Esophagus mucosa (tissue), 1 donor: ENCODE measurements around the gene TMOD1. TPM values are rescaled to one million over a fixed set of nuclear protein-coding genes. Genes with fewer than 3 reads are reported as not detected.
"Not testable (repeated sequence)": the region's sequence is repeated elsewhere in the genome, so short reads cannot be mapped to it uniquely, and the experiment has no call there.

Experiments used
- ATAC-seq: fragments of 200-7000 bp; cut with Tn5 transposase; one replicate; pipeline ENCODE4 v1.9.1; 2020
- total RNA-seq: library from RNA; stranded (reverse); gene quantifications from one replicate; pipeline ENCODE4 v1.2.4, GENCODE V29; 2023
- donor health status: DM: yes; HTN: yes; CAD: no.

TMOD1 gene
- 0.60 TPM for total RNA-seq

DNA sequence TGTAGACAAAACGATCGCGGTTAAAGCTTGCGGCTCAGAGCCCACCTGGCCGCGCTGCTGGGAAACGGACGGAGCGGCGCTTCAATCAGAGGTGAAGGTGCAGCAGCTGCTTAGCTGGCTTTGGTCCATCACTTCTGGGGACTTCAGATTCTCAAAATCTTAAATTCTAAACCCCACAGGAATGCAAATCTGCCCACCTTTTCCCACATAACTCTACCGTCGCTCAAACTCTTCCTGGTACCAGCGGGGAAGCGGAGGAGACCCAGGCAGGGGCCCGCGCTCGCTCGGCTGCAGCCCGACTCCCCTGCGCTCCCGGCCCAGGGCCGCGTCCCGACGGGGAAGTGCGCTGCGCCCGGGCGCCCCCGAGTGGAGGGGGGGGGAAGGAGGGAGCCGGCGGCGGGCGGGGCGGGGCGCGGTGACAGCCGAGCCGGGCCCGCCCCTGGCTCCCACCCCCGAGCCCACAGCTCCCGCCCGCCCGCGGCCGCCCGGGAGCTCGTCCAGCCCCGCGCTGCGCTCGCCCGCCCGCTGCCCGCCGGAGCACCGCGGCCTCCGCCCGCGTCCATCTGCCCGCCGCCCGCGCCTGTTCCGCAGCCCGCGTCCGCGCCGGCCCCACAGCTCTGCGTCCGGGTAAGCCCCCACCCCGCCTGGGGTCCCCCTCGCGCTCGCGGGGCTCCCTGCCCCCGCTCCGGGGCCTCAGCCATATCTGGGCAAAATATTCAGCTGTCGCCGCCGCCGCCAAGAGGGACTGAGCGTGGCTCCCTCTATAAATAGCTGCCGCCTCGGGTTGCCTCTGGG is at the start of gene TMOD1:
Gene TMOD1, plus strand, starts transcription at position 490 of the 795 bp plus-strand sequence. CDS start 22,523 bp downstream, outside the sequence.
- peak; percentile 72 for ATAC-seq

DNA sequence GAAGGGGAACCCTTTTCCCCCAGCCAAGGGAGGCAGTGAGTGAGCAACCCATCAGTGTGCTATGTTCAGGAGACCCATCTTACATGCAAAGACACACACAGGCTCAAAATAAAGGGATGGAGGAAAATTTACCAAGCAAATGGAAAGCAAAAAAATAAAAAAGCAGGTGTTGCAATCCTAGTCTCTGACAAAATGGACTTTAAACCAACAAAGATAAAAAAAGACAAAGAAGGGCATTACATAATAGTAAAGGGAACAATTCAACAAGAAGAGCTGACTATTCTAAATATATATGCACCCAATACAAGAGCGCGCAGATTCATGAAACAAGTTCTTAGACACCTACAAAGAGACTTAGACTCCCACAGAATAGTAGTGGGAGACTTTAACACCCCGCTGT is 47.9 kb upstream of the TMOD1 start:
- not testable (repeated sequence) for ATAC-seq

DNA sequence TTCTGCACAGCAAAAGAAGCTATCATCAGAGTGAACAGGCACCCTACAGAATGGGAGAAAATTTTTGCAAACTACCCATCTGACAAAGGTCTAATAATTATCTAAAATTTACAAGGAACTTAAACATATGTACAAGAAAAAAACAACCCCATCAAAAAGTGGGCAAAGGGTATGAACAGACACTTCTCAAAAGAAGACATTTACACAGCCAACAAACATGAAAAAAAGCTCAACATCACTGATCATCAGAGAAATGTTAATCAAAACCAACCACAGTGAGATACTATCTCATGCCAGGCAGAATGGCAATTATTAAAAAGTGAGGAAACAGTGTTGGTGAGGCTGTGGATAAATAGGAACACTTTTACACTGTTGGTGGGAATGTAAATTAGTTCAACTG is 44.6 kb upstream of the TMOD1 start:
- not testable (repeated sequence) for ATAC-seq

DNA sequence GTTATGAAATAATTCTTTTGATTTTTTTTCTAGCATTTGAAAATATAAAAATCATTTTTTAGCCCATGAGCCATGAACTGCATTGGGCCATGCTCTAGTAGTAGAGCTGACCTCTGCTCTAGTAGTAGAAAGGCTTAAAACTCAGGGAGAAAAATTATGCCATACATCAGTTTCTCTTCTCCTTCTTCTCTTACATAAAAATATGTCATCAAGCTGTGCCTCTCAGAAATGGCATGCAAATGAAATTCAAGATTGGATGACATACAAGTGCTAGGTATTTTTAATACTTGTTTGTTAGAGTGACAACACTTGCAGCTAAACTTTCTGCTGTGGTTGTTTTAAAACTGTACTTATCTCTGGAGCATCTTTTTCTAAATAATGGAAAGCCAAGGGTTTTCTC is 42.1 kb upstream of the TMOD1 start:
- no peak for ATAC-seq

DNA sequence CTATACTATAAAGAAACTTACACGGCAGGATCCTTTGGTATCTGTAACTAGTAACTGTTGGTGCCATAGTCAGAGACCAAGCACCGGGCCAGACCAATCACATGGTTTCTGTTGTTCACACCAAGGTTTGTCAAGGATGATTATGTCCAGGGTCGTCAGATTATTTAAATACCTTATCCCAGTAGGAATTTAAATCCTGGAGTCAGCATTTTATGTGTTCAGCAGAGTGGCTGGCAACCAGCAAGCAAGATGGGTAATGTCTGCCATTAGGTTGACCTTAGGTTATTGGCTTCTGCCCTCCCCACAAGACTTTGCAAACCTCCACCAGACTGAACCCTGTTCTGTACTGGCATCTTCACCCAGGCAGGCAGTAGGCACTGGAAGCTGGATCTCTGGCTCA is 39.3 kb upstream of the TMOD1 start:
- no peak for ATAC-seq

GRCh38 chr9:97462914-97463313 is 38.6 kb upstream of the TMOD1 start:
- ATAC-seq, result no peak

DNA sequence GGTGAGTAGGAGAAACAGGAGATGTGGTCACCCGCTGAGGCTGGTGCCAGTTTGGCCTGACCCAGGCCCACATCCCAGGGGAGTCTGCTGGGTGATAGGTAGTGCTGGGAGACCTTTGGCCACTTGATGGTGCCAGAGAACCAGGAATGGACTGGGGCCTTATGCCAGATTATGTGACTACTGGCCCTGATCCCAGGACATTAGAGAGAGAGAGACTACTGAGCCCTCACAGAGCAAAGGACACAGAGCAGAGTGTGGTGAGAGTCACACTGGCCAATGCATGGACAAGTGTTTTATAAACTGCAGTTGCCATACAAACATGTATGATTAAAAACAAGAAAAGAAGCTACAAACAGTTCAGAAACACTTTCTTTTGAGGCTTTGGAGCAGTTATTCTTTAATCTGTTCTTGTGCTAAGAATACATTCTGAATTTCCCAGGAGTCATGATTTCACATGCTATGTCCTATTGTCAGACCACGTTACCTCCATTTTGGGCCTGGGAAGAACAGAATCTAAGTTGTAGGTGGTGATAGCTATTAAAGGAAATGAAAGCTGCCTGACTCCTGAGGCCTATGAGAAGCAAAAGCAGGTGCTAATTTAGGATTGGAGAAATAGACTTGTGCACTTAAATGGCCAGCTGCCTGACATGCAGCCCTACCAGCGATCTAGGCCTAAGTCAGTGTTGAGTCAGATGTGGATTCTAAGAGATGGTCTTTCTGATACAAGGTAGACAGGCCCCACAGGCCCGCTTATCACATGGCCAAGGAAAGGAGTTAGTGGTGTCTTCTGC is 32.6 kb upstream of the TMOD1 start:
- ATAC-seq, result peak; percentile 82

DNA sequence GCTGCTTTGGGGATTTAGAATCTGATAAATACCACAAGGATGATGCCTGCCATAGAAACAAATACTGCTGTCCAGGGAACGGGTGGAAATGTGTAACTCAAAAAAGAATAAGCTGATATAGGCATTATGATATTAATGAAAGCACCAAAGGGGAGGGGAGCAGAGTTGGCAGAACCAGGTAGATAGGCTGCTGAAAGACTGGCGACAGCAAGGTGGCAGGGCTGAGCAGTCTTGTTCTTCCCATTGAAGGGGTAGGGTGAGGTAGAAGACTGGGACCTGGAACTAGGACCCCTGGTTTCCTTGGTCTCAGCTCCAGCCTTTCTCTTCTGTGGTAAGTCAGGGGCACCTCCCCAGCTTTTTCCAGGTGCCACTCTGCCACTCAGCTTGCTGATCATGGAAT is 31.4 kb upstream of the TMOD1 start:
- ATAC-seq, result no peak

DNA sequence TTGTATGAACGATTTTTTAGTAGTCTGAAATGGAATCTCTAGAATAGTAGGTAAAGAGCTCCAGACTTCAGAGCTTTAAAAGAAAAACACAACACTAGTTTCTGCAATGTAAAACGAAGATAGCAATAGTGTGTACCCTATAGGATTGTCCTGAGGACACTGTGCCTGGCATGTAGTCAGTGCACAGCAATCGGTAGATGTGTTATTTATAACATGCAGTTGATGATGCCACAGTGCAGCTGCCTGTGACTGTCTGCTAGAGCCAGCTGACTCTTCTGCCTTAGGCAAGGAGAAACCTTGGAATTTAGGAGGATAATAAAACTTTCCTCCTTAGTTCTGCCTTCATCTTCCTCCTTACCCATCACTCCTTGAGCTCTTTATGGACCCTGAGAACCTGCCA is 27.7 kb upstream of the TMOD1 start:
- ATAC-seq, result no peak

- no peak for ATAC-seq
These were observed 27.0 kb upstream of the TMOD1 start for GRCh38 chr9:97474372-97474925.

GRCh38 chr9:97475059-97475458 is 26.4 kb upstream of the TMOD1 start:
- no peak for ATAC-seq

GRCh38 chr9:97478301-97478981 is 23.0 kb upstream of the TMOD1 start:
- no peak for ATAC-seq

GRCh38 chr9:97479496-97480159 is 21.8 kb upstream of the TMOD1 start:
- no peak for ATAC-seq

DNA sequence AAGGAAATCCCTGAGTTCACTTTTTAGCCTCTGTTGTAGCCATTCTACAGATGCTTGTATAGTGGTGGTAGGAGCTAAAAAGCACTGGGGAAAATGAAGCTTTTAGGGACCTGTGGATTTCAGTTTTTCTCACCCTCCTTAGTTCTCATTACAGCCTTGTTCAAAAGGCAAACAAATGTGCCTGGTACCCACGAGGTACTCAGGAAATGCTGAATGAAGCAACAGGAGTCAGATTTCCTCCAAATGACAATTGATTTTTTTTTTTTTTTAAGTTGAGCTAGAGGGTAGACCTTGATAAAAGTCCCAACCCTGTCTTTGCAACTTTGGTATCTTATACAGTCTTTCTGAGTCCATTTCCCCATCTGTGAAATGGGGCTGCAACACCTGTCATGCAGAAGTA is 21.3 kb upstream of the TMOD1 start:
- no peak for ATAC-seq

DNA sequence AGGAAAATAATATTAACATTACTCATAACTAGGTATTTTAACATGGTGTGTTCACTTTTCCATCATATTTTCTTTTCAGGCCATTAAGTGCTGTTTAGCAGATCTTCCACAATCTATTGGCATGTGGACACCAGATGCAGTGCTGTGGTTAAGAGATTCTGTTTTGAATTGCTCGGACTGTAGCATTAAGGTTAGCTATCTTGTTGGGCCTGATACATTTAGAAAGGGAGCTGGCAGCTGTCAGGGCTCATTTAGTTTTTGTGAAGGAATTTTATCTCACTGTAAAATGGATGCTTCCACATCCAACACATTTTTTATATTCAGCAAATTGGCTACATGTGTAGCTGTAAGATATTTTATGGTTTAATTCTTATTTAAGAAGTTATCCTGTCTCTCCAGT is 20.7 kb upstream of the TMOD1 start:
- ATAC-seq, result no peak

- no peak for ATAC-seq
These were observed 17.3 kb upstream of the TMOD1 start for GRCh38 chr9:97484134-97484533.

GRCh38 chr9:97487107-97487506 is 14.4 kb upstream of the TMOD1 start:
- ATAC-seq, result no peak

DNA sequence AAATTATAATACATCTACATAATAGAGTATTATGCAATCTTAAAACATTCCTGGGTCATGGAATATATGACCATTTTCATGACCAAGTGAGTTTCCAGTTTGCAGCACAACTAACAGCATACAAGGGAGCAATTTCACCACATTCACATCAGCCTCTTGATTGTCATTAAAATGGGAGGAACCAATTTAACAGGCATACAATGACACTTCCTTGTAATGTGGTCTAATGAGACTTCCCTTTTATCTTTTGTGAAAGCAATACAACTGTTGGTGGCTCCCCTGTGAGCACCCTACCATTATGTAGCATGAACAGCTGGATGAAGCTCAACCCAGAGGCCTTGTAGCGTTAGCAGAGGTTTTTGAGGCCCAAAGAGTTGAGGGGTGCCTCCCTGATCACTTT is 13.6 kb upstream of the TMOD1 start:
- no peak for ATAC-seq

GRCh38 chr9:97491216-97491999 is 10.1 kb upstream of the TMOD1 start:
- no peak for ATAC-seq

GRCh38 chr9:97497558-97498375 is 3.7 kb upstream of the TMOD1 start:
- ATAC-seq, result not testable (repeated sequence)

DNA sequence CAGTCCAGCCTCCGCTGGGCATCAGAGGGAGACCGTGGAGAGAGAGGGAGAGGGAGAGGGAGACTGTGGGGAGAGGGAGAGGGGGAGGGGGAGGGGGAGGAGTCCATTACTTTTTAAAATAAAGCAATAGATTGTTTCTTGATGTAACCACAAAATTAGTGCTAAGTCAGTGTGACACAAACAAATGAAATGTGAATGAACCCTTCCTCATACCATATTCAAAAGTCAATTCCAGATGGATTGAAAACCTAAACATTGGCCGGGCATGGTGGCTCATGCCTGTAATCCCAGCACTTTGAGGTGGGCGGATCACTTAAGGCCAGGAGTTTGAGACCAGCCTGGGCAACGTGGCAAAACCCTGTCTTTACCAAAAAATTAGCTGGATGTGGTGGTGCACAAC is 2.6 kb upstream of the TMOD1 start:
- not testable (repeated sequence) for ATAC-seq
